Measurements from ENCODE around the gene DCUN1D3.

GRCh38 chr16:20903899-20904506 is 3.8 kb upstream of the DCUN1D3 start:
- TF ChIP-seq CTCF (IDR thresholded peaks at IDR 0.05; ENCODE audit: low read depth, low read length) (no peak), POLR2A (IDR thresholded peaks at IDR 0.05; ENCODE audit: extremely low read depth, insufficient read length) (no peak), MAX (IDR thresholded peaks at IDR 0.05; ENCODE audit: low read depth, low read length) (no peak)
